ENCODE measurements around the gene IGHMBP2. TPM values are rescaled to one million over a fixed set of nuclear protein-coding genes. Genes with fewer than 3 reads are reported as not detected.
A peak's percentile ranks its signal among the peaks of the same experiment; 100 is the strongest.
"Not testable (repeated sequence)": the region's sequence is repeated elsewhere in the genome, so short reads cannot be mapped to it uniquely, and the experiment has no call there.

Gene IGHMBP2
- total RNA-seq, 2 donors from 2014 or later = 32.8 to 62.9 TPM

GRCh38 chr11:68962527-68963250, 59.0 kb downstream of the IGHMBP2 start:
- DNase-seq (ENCODE audit: low spot score) (no peak), ATAC-seq (no peak)
- Mint-ChIP-seq H3K4me1 (ENCODE audit: low read depth in 2 of 2) (no peaks in the 10 kb centered on the region), H3K4me3 (no peak overlapping the region), H3K9me3 (no peaks in the 10 kb centered on the region), H3K36me3 (no peaks in the 10 kb centered on the region), H3K27me3 (peaks cover 0 to 2% of the 10 kb centered on the region in 2 donors), H3K27ac (no peak overlapping the region)

GRCh38 chr11:68963779-68964178, 60.1 kb downstream of the IGHMBP2 start:
- Mint-ChIP-seq H3K9me3 (no peaks in the 10 kb centered on the region), H3K27ac (no peak overlapping the region), H3K36me3 (no peaks in the 10 kb centered on the region), H3K4me1 (ENCODE audit: low read depth in 2 of 2) (no peaks in the 10 kb centered on the region), H3K4me3 (no peak overlapping the region), H3K27me3 (peaks cover 7 to 10% of the 10 kb centered on the region in 2 donors)
- ATAC-seq = peak; percentile 48 to 67
- no peak for DNase-seq (ENCODE audit: low spot score)

GRCh38 chr11:68965901-68966853, 62.5 kb downstream of the IGHMBP2 start:
- DNase-seq (ENCODE audit: low spot score) = no peak
- Mint-ChIP-seq H3K9me3 (no peaks in the 10 kb centered on the region), H3K27ac (no peak overlapping the region), H3K27me3 (peaks cover 7 to 13% of the 10 kb centered on the region in 2 donors), H3K4me3 (no peak overlapping the region), H3K4me1 (ENCODE audit: low read depth in 2 of 2) (no peaks in the 10 kb centered on the region), H3K36me3 (no peaks in the 10 kb centered on the region)
- ATAC-seq = no peak

GRCh38 chr11:68966894-68967780, 63.4 kb downstream of the IGHMBP2 start:
- no peak for ATAC-seq
- Mint-ChIP-seq H3K4me1 (ENCODE audit: low read depth in 2 of 2) (no peaks in the 10 kb centered on the region), H3K27ac (no peak overlapping the region), H3K9me3 (no peaks in the 10 kb centered on the region), H3K4me3 (no peak overlapping the region), H3K27me3 (peaks cover 11 to 13% of the 10 kb centered on the region in 2 donors), H3K36me3 (no peaks in the 10 kb centered on the region)
- DNase-seq (ENCODE audit: low spot score) = no peak

DNA sequence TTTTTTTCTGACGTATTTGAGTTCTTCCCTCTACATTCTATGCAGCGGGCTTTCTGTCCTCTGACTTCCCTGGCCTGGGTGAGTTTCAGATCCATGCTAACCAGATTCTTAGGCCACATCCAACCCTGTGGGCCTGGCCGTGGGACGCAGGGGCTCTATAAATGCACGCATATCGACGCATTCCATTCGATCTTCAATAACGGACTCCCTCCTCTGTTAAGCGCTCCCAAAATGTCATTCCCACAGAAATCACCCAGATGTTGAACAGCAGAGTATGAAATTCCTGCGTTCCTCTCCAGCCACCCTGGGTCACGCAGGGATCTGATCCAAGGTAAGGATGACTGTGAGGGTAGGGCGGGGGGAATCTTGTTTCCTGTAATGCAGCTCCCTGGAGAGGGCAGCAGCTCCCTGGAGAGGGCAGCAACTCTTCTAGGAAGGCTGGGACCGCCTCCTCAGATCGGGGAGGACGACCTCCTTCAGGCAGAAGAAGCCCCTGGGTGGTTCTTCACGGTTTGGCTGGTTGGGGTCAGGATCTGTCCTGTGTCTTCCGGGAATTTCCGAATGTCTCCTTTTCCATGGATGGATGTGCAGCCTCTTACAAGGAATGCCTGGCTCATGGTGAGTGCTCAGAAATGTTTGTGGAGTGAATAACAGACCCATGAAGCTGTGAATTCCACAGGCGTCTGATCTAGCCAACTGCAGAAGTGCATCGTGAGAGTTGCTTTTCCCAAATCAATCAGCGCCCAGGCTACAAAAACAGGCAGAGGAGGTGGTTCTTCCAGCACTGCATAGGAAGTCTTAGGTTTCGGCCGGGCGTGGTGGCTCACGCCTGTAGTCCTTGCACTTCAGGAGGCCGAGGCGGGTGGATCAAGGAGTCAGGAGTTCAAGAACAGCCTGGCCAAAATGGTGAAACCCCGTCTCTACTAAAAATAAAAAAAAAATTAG, 64.9 kb downstream of the IGHMBP2 start:
- ATAC-seq = no peak
- no peaks in the 10 kb centered on the region for H3K9me3 Mint-ChIP-seq
- peaks cover 11 to 13% of the 10 kb centered on the region in 2 donors for H3K27me3 Mint-ChIP-seq
- no peak overlapping the region for H3K4me3 Mint-ChIP-seq
- H3K4me1 Mint-ChIP-seq (ENCODE audit: low read depth in 2 of 2) = no peaks in the 10 kb centered on the region
- no peak for DNase-seq (ENCODE audit: low spot score)
- H3K27ac Mint-ChIP-seq = no peak overlapping the region
- no peaks in the 10 kb centered on the region for H3K36me3 Mint-ChIP-seq

- no peak overlapping the region for H3K27ac Mint-ChIP-seq
- H3K27me3 Mint-ChIP-seq = peaks cover 11 to 13% of the 10 kb centered on the region in 2 donors
- H3K9me3 Mint-ChIP-seq = no peaks in the 10 kb centered on the region
- no peak overlapping the region for H3K4me3 Mint-ChIP-seq
- no peaks in the 10 kb centered on the region for H3K4me1 Mint-ChIP-seq (ENCODE audit: low read depth in 2 of 2)
- no peak for ATAC-seq
- no peak for DNase-seq (ENCODE audit: low spot score)
- H3K36me3 Mint-ChIP-seq = no peaks in the 10 kb centered on the region
Measured at GRCh38 chr11:68969386-68969785, 65.7 kb downstream of the IGHMBP2 start.

DNA sequence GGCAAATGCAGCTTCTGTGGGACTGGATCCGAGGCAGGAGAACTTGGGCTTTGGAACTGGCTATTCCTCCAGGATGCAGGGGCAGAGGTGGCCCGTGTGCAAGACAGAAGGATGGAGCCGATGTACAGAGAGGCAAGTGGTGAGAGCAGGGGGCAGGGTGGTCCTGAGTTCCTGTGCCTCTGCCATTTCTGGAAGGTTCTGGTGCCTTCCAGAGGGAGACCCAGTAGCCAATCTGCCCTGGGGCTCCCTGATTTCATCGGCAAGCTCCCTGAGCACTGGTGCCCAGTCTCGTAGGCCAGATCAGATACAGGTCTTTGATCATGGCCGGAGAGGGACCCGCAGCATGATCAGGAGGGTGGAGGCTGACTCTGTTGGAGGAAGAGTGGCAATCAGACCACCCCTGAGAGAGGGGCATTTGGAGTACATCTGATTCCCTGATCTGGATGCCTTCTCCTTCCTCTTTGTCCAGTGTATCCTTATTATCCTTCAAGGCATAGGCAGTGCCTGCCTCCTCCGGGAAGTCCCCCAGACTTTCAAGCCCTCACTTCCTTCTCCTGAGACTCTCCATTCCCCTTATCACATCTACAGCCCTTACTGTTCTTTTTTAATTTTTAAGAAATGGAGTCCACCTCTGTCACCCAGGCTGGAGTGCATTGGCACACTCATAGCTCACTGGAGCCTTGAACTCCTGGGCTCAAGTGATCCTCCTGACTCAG, 67.4 kb downstream of the IGHMBP2 start:
- DNase-seq (ENCODE audit: low spot score) (no peak), ATAC-seq (no peak)
- peaks cover 11 to 13% of the 10 kb centered on the region in 2 donors for H3K27me3 Mint-ChIP-seq
- no peak overlapping the region for H3K27ac Mint-ChIP-seq
- H3K9me3 Mint-ChIP-seq = no peaks in the 10 kb centered on the region
- H3K36me3 Mint-ChIP-seq = no peaks in the 10 kb centered on the region
- no peaks in the 10 kb centered on the region for H3K4me1 Mint-ChIP-seq (ENCODE audit: low read depth in 2 of 2)
- no peak overlapping the region for H3K4me3 Mint-ChIP-seq

DNA sequence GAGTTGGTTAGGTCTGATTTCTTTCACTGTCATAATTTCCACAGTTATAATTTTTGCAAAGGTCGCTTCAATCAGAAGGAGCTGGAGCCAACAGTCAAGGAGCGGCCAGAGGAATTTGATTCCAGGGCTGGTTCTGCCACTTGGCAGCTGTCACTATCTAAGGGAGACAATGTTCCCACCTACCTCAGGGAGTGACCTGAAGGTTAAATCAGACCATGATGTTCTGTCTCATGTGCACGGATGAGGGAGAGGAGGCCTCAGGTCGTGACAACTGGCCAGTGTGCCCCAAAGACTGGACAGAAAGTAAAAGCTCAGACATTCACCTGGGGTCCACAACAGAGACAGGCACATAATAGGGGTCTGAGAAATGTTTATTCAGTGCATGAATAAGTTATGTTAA, 69.5 kb downstream of the IGHMBP2 start:
- Mint-ChIP-seq H3K4me3 (no peak overlapping the region), H3K27me3 (peaks cover 7 to 8% of the 10 kb centered on the region in 2 donors), H3K27ac (no peak overlapping the region), H3K36me3 (no peaks in the 10 kb centered on the region), H3K9me3 (no peaks in the 10 kb centered on the region), H3K4me1 (ENCODE audit: low read depth in 2 of 2) (no peaks in the 10 kb centered on the region)
- ATAC-seq = no peak
- DNase-seq (ENCODE audit: low spot score) = no peak

DNA sequence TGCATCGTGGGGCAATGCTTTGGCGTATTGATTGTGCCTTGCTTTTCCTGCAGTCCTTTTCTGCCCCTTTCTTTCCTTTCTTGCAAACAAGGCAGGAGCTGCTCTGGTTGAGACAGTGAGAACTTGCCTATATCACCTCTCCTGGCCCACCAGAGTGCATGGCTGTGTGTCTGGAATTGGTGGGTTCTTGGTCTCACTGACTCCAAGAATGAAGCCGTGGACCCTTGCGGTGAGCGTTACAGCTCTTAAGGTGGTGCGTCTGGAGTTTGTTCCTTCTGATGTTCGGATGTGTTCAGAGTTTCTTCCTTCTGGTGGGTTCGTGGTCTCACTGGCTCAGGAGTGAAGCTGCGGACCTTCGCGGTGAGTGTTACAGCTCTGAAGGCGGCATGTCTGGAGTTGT, 70.0 kb downstream of the IGHMBP2 start:
- not testable (repeated sequence) for H3K27me3 Mint-ChIP-seq; H3K36me3 Mint-ChIP-seq; DNase-seq (ENCODE audit: low spot score); H3K9me3 Mint-ChIP-seq; H3K4me3 Mint-ChIP-seq; ATAC-seq; H3K4me1 Mint-ChIP-seq (ENCODE audit: low read depth in 2 of 2); H3K27ac Mint-ChIP-seq

DNA sequence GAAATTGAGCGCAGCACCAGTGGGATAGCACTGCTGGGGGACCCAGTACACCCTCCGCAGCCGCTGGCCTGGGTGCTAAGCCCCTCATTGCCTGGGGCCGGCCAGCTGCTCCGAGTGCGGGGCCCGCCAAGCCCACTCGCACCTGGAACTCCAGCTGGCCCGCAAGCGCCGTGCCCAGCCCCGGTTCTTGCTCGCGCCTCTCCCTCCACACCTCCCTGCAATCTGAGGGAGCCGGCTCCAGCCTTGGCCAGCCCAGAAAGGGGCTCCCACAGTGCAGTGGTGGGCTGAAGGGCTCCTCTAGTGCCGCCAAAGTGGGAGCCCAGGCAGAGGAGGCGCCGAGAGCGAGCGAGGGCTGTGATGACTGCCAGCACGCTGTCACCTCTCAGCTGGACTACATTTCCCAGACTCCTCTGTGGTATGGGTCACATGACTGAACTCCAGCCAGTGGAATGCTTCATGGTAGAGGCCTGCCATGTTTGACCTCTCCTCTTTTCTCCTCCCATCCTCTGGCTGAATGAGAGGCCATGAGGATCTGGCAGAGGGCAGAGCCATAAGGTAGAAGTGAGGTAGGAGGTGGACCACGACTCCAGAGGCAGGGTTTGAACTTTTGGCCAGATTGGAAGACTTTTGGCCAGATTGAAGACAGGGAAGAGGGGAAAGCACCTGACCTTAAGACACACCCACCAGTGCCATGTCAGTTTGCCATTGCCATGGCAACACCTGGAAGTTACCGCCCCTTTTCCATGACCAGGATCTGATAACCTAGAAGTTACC, 70.9 kb downstream of the IGHMBP2 start:
- H3K9me3 Mint-ChIP-seq = no peaks in the 10 kb centered on the region
- ATAC-seq = peak; percentile 77 to 78
- no peaks in the 10 kb centered on the region for H3K4me1 Mint-ChIP-seq (ENCODE audit: low read depth in 2 of 2)
- no peak overlapping the region for H3K4me3 Mint-ChIP-seq
- no peaks in the 10 kb centered on the region for H3K36me3 Mint-ChIP-seq
- H3K27me3 Mint-ChIP-seq = peaks cover 0 to 6% of the 10 kb centered on the region in 2 donors
- no peak for DNase-seq (ENCODE audit: low spot score)
- no peak overlapping the region for H3K27ac Mint-ChIP-seq

DNA sequence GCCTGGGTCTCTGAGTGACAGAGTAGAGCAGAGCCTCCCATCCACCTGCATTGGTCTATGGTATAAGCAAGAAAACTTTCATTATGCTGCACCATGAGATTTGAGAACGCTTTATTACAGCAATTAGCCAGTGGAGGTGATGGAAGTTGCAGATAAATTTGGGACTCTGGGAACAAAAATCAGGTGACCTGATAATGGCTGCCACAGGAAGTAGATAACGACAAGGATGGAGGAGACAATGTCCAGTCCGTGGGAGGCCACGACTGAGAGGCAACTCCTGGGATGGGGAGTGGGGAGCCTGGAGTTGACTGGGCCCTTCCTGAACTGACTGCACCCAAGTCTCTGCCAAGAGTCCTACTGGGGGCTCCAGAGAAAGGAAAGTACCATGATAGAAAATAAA, 72.4 kb downstream of the IGHMBP2 start:
- Mint-ChIP-seq H3K4me1 (ENCODE audit: low read depth in 2 of 2) (no peaks in the 10 kb centered on the region), H3K27ac (no peak overlapping the region), H3K36me3 (no peaks in the 10 kb centered on the region), H3K9me3 (no peaks in the 10 kb centered on the region), H3K4me3 (no peak overlapping the region), H3K27me3 (peaks cover 6 to 10% of the 10 kb centered on the region in 2 donors)
- ATAC-seq = no peak
- DNase-seq (ENCODE audit: low spot score) = no peak

- no peaks in the 10 kb centered on the region for H3K9me3 Mint-ChIP-seq
- no peak for DNase-seq (ENCODE audit: low spot score)
- no peaks in the 10 kb centered on the region for H3K4me1 Mint-ChIP-seq (ENCODE audit: low read depth in 2 of 2)
Measured at GRCh38 chr11:68976563-68976962, 72.9 kb downstream of the IGHMBP2 start.

More at GRCh38 chr11:68976563-68976962, 72.9 kb downstream of the IGHMBP2 start:
- H3K27me3 Mint-ChIP-seq = peaks cover 6 to 7% of the 10 kb centered on the region in 2 donors
- no peak overlapping the region for H3K27ac Mint-ChIP-seq
- H3K36me3 Mint-ChIP-seq = no peaks in the 10 kb centered on the region
- no peak for ATAC-seq
- no peak overlapping the region for H3K4me3 Mint-ChIP-seq
